A549 (cell line): ENCODE results near the gene CREG2. TPM values are rescaled to one million over a fixed set of nuclear protein-coding genes. Genes with fewer than 3 reads are reported as not detected.

ENCODE experiments used
- ATAC-seq, 2 experiments: fragments of 200-7000 bp in 1 of 2; fragments of >200 bp in 1 of 2; cut with Nextera tagmentation in 1 of 2; cut with Tn5 transposase in 1 of 2; 3 replicates each; pipeline versions ENCODE4 v1.8.0 to v1.9.1; 2018 to 2020; ENCODE audit warnings: mild to moderate bottlenecking in 1 of 2, moderate library complexity in 1 of 2
- CTCF ChIA-PET: fragments of 300-600 bp; sonication (Branson Sonifier 250); formaldehyde crosslinking; extraction: SDS; loops from one replicate; lab custom pipeline; 2021; ENCODE audit warnings: antibody characterized with exemption, inconsistent platforms; lab: Yijun Ruan, JAX
- POLR2A ChIA-PET: fragments of 350-600 bp; formaldehyde crosslinking; extraction: SDS; loops from one replicate; lab custom pipeline; 2021; ENCODE audit warnings: antibody characterized with exemption, inconsistent platforms; lab: Yijun Ruan, JAX
- DNase-seq, 2 experiments: peaks; one replicate each; pipeline versions ENCODE4 v3.0.0 to v3.0.0-alpha.2; 2011 to 2016; ENCODE audit warnings: low read depth in 1 of 2, low spot score in 1 of 2
- FAIRE-seq: peaks from 2 replicates; lab custom pipeline; 2011; peaks lifted over from hg19 to GRCh38; lab: Jason Lieb, UNC
- H3K27ac ChIP-seq, 2 experiments: fragments of >200 bp; sonication (Bioruptor Twin); formaldehyde crosslinking; 3 replicates each; pipeline ENCODE4 v1.5.1; 2016 to 2017
- H3K4me1 ChIP-seq: fragments of >200 bp; sonication (Bioruptor Twin); formaldehyde crosslinking; 3 replicates; pipeline ENCODE4 v1.6.1; 2016
- H3K4me2 ChIP-seq: fragments of >200 bp; sonication (Bioruptor Twin); formaldehyde crosslinking; 3 replicates; pipeline ENCODE4 v1.6.1; 2016
- H3K4me3 ChIP-seq: fragments of >200 bp; sonication (Bioruptor Twin); formaldehyde crosslinking; 3 replicates; pipeline ENCODE4 v1.5.1; 2016
- H3K9me3 ChIP-seq: fragments of >200 bp; sonication (Bioruptor Twin); formaldehyde crosslinking; 3 replicates; pipeline ENCODE4 v1.6.1; 2016
- BHLHE40 ChIP-seq: IDR thresholded peaks from 2 replicates; pipeline ENCODE4 v1.6.1; 2012; ENCODE audit warnings: low read depth, low read length, inconsistent platforms
- CBX8 ChIP-seq: fragments of 200-600 bp; sonication (generic); IDR thresholded peaks from 2 replicates; pipeline ENCODE4 v1.6.1; 2016
- CEBPB ChIP-seq, 2 experiments: fragments of >200 bp in 1 of 2; sonication (Bioruptor Twin) in 1 of 2; formaldehyde crosslinking in 1 of 2; IDR thresholded peaks; 2 replicates each; pipeline ENCODE4 v1.6.1; 2012 to 2016
- CHD2 ChIP-seq: fragments of 150-350 bp; IDR thresholded peaks from 2 replicates; pipeline ENCODE4 v1.6.1; 2014; ENCODE audit warnings: low read length; ENCODE audit not compliant: partially characterized antibody
- EHMT2 ChIP-seq: fragments of 200-600 bp; sonication (generic); IDR thresholded peaks from 2 replicates; pipeline ENCODE4 v1.6.1; 2016; ENCODE audit warnings: antibody characterized with exemption, low read depth, mild to moderate bottlenecking, moderate library complexity
- ESRRA ChIP-seq: fragments of 150-350 bp; IDR thresholded peaks from 2 replicates; pipeline ENCODE4 v1.6.1; 2014; ENCODE audit warnings: mild to moderate bottlenecking, low read length, borderline replicate concordance
- FOSL2 ChIP-seq, 2 experiments: fragments of 450-650 bp in 1 of 2; fragments of >200 bp in 1 of 2; sonication (Bioruptor Twin) in 1 of 2; formaldehyde crosslinking; IDR thresholded peaks; 2 replicates each; pipeline versions ENCODE4 v1.5.0 to v1.6.1; 2016 to 2020; ENCODE audit warnings: mild to moderate bottlenecking in 1 of 2, moderate library complexity in 1 of 2
- HOXB13 ChIP-seq: fragments of 250-450 bp; sonication (Bioruptor Pico); IDR thresholded peaks from 2 replicates; pipeline ENCODE4 v1.5.0; 2020; ENCODE audit warnings: low read depth, mild to moderate bottlenecking, moderate library complexity
- JUNB ChIP-seq: fragments of >200 bp; sonication (Bioruptor Twin); formaldehyde crosslinking; IDR thresholded peaks from 2 replicates; pipeline ENCODE4 v1.6.1; 2016
- KDM1A ChIP-seq: fragments of 200-600 bp; sonication (generic); IDR thresholded peaks from 2 replicates; pipeline ENCODE4 v1.6.1; 2016; ENCODE audit warnings: low read depth, mild to moderate bottlenecking
- MAFK ChIP-seq: fragments of 450-650 bp; IDR thresholded peaks from 2 replicates; pipeline ENCODE4 v1.6.1; 2014; ENCODE audit not compliant: partially characterized antibody
- MAZ ChIP-seq: fragments of 150-350 bp; IDR thresholded peaks from 2 replicates; pipeline ENCODE4 v1.6.1; 2014; ENCODE audit warnings: antibody characterized with exemption, low read depth, low read length, borderline replicate concordance
- MYC ChIP-seq: IDR thresholded peaks from 2 replicates; pipeline ENCODE4 v1.6.1; 2012; ENCODE audit warnings: mild to moderate bottlenecking, inconsistent platforms, low read length, improper control_type of control experiment, borderline replicate concordance
- POLR2A ChIP-seq: IDR thresholded peaks from 2 replicates; pipeline ENCODE4 v1.6.1; 2012; ENCODE audit warnings: mild to moderate bottlenecking, low read length
- RCOR1 ChIP-seq: fragments of 150-350 bp; IDR thresholded peaks from 2 replicates; pipeline ENCODE4 v1.6.1; 2014; ENCODE audit warnings: antibody characterized with exemption, low read length, low read depth
- RFX5 ChIP-seq: fragments of 450-650 bp; IDR thresholded peaks from 2 replicates; pipeline ENCODE4 v1.7.1; 2014; ENCODE audit warnings: antibody characterized with exemption, mild to moderate bottlenecking, moderate library complexity
- RNF2 ChIP-seq: fragments of 200-600 bp; sonication (generic); IDR thresholded peaks from 2 replicates; pipeline ENCODE4 v1.6.1; 2016; ENCODE audit warnings: low read depth, mild to moderate bottlenecking, antibody characterized with exemption, moderate library complexity, borderline replicate concordance
- SMC3 ChIP-seq: fragments of >200 bp; sonication (Bioruptor Twin); formaldehyde crosslinking; IDR thresholded peaks from 3 replicates; pipeline ENCODE4 v1.6.1; 2018; ENCODE audit warnings: inconsistent platforms
- SREBF2 ChIP-seq: fragments of 450-650 bp; IDR thresholded peaks from 2 replicates; pipeline ENCODE4 v1.6.1; 2014; ENCODE audit warnings: mild to moderate bottlenecking, moderate library complexity
- TFCP2L1 ChIP-seq: fragments of 250-450 bp; sonication (Bioruptor Pico); IDR thresholded peaks from 2 replicates; pipeline ENCODE4 v1.5.0; 2021; ENCODE audit warnings: mild to moderate bottlenecking
- ZSCAN20 ChIP-seq: fragments of 250-450 bp; sonication (Bioruptor Pico); IDR thresholded peaks from 2 replicates; pipeline ENCODE4 v1.8.0; 2022; ENCODE audit warnings: mild to moderate bottlenecking, moderate library complexity
- WGBS: methylation state at CpG from one replicate; pipeline ENCODE4 v1.1.6; 2017; ENCODE audit errors: missing lambda C conversion rate; 5-methylcytosine and 5-hydroxymethylcytosine counted together
- polyA plus RNA-seq, 4 experiments: library from polyadenylated mRNA; depleted of rRNA in 3 of 4; stranded (reverse); fragments of >200 nt; fragmentation: RNase III in 1 of 4; extraction: RNeasy Plus Mini Kit Qiagen cat#74134 plus additional on column Dnase treatment in 1 of 4; gene quantifications; 2 replicates in 3 of 4; 3 replicates in 1 of 4; pipeline ENCODE4 v1.2.3, GENCODE V29; 2011 to 2017
- TF ChIP-seq, protein P1 (sequence below): IDR thresholded peaks from 2 replicates; pipeline ENCODE4 v1.6.1; 2012
- TF ChIP-seq, protein P2 (sequence below): IDR thresholded peaks from 2 replicates; pipeline ENCODE4 v1.6.1; 2012
- TF ChIP-seq, protein P3 (sequence below): fragments of 450-650 bp; IDR thresholded peaks from 2 replicates; pipeline ENCODE4 v1.6.1; 2014; ENCODE audit warnings: antibody characterized with exemption
- TF ChIP-seq, protein P4 (sequence below): fragments of >200 bp; sonication (Bioruptor Twin); formaldehyde crosslinking; IDR thresholded peaks from 2 replicates; pipeline ENCODE4 v1.6.1; 2016
- TF ChIP-seq, protein P5 (sequence below): fragments of 250-450 bp; sonication (Bioruptor Pico); IDR thresholded peaks from 2 replicates; pipeline ENCODE4 v1.5.0; 2021; ENCODE audit warnings: mild to moderate bottlenecking, moderate library complexity, borderline replicate concordance
- TF ChIP-seq, protein P6 (sequence below): IDR thresholded peaks from 2 replicates; pipeline ENCODE4 v1.6.1; 2012; ENCODE audit warnings: low read depth, borderline replicate concordance

Gene CREG2
- polyA plus RNA-seq, 2 of the 4 experiments (the other 2 are of a cell fraction) = 1.5 to 1.6 TPM

DNA sequence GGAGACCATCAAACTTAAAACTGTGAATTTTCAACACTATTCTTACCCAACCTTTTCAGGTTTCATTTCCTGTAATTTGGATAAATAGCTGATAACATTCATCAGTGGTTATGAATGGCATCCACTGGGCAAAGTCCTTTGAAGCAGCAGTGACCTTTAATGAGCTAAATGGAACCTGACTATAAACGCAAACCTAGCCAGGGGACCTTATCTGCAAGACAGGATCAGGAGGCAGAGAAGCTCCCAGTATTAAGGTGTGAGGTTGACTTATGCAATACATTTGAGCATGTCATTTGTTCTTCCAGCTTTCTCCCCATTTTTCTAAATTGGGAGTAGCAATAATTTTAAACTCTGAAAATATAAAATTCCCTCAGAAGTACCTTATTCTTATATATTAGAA lies 38.4 kb downstream of the CREG2 start:
- FAIRE-seq (no peak), ATAC-seq (no peak), DNase-seq (no peak)
- ChIA-PET CTCF (interaction anchor here (0.9 to 3.4 kb wide), 4 partner anchors 14 to 482 kb away, joined by 3 to 35 read pairs (median 5); partner anchors contain the start of gene CREG2), POLR2A (interaction anchor here (0.6 kb wide), 1 partner anchor 40 kb away, joined by 3 read pairs; no protein-coding TSS in a partner anchor)
- no peak overlapping the region for H3K4me3 ChIP-seq
- 91% methylated on average over 1 of the region's 1 CpG for WGBS
- H3K4me1 ChIP-seq = no peaks in the 10 kb centered on the region
- no peaks in the 10 kb centered on the region for H3K9me3 ChIP-seq
- TF ChIP-seq KDM1A (no peak), POLR2A (no peak), CEBPB (IDR thresholded peaks at IDR 0.05) (no peak), CHD2 (no peak), EHMT2 (no peak)
- TF ChIP-seq, protein P1, sequence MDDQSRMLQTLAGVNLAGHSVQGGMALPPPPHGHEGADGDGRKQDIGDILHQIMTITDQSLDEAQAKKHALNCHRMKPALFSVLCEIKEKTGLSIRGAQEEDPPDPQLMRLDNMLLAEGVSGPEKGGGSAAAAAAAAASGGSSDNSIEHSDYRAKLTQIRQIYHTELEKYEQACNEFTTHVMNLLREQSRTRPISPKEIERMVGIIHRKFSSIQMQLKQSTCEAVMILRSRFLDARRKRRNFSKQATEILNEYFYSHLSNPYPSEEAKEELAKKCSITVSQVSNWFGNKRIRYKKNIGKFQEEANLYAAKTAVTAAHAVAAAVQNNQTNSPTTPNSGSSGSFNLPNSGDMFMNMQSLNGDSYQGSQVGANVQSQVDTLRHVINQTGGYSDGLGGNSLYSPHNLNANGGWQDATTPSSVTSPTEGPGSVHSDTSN = no peak
- H3K4me2 ChIP-seq = no peak overlapping the region
- no peak overlapping the region for H3K27ac ChIP-seq

DNA sequence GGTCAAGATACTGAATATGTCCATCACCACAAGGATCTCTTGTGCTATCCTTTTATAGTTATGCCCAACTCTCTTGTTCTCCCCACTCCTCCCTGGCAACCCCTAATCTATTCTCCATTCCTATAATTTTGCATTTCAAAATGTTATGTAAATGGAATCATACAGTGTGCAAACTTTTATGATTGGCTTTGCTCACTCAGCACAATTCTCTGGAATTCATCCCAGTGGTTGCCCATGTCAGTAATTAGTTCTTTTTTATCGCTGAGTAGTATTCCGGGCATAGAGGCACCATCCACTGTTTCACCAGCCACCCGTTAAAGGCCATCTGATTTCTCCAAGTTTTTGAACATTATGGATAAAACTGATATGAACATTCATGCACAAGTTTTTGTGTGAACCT lies 40.4 kb downstream of the CREG2 start:
- Histone ChIP-seq H3K27ac (no peak overlapping the region), H3K4me2 (no peak overlapping the region), H3K9me3 (no peaks in the 10 kb centered on the region), H3K4me3 (no peak overlapping the region), H3K4me1 (0 out of 3 replicates have a peak, but pooled peaks cover 1% of the 10 kb centered on the region)
- WGBS = 97% methylated on average over 3 of the region's 3 CpGs
- TF ChIP-seq HOXB13 (CRISPR knock-in tag) = no peak
- peak; percentile 34 for TF ChIP-seq MAFK
- FAIRE-seq (no peak), ATAC-seq (no peak), DNase-seq (no peak)
- ChIA-PET CTCF (interaction anchor here (1.9 kb wide), 1 partner anchor 40 kb away, joined by 5 read pairs; the partner anchor contains the start of gene CREG2), POLR2A (no interaction called here)

DNA sequence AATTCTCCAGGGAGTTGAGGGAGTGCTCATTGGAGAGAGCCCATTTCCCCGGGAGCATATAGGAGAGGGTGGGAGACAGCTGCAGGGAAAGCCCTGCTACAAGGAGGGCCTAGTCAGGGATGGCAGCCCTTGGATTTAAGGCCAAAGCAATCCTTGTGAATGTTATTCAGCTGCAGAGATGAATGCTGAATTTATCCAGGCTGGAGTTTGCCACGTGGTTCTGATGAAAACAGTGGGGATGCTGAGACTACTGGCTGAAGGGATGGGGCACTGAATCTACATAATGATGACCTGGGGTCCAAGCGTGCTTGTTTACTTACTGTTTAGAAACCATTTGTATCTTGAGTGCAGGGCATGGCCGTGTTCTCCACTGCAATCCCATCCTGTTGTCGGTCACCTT lies 43.2 kb downstream of the CREG2 start:
- no peak overlapping the region for H3K4me2 ChIP-seq
- no peak for TF ChIP-seq FOSL2 (IDR thresholded peaks at IDR 0.05)
- no peak for TF ChIP-seq FOSL2 (CRISPR knock-in tag; IDR thresholded peaks at IDR 0.05)
- no peak for TF ChIP-seq SREBF2
- no peak for TF ChIP-seq RCOR1
- no peak for TF ChIP-seq JUNB
- TF ChIP-seq CBX8 = no peak
- TF ChIP-seq MYC = no peak
- no peak for TF ChIP-seq SMC3
- TF ChIP-seq MAZ = no peak
- H3K4me3 ChIP-seq = no peak overlapping the region
- ChIA-PET CTCF (interaction anchor here (1.1 kb wide), 1 partner anchor 43 kb away, joined by 3 read pairs; the partner anchor contains the start of gene CREG2), POLR2A (no interaction called here)
- 70% methylated on average over 5 of the region's 5 CpGs for WGBS
- ATAC-seq (no peak), DNase-seq (no peak), FAIRE-seq (no peak)
- no peaks in the 10 kb centered on the region for H3K9me3 ChIP-seq
- H3K4me1 ChIP-seq = 0 out of 3 replicates have a peak, but pooled peaks cover 3% of the 10 kb centered on the region
- H3K27ac ChIP-seq = no peak overlapping the region

DNA sequence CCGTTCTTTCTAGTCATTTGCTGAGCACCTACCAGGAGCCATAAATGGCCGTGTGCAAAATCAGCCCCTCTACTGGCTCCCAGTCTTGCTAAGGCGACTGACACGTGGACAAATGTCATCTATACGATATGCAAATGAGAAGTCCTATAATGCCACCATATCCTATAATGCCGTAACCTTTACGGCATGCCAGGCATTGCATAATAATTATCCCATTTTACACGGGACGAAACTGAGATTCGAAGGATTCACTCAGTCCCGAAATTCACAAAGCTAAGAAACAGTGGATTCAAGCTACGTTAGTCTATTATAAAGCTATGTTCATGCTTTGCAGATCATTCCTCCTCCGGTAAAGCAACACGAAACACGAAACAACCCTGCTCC lies 44.7 kb downstream of the CREG2 start:
- Histone ChIP-seq H3K9me3 (no peaks in the 10 kb centered on the region), H3K4me2 (peak overlapping the region; percentile 48), H3K27ac (peak overlapping the region in 1 of 2 experiments; percentile 53; a peak in 1 of 6 replicates), H3K4me1 (0 out of 3 replicates have a peak, but pooled peaks cover 3% of the 10 kb centered on the region), H3K4me3 (no peak overlapping the region)
- 64% methylated on average over 15 of the region's 15 CpGs for WGBS
- POLR2A ChIA-PET = interaction anchor here (0.6 kb wide), 1 partner anchor 365 kb away, joined by 9 read pairs; no protein-coding TSS in a partner anchor
- FAIRE-seq (no peak), ATAC-seq (no peak), DNase-seq (no peak)
- CTCF ChIA-PET = interaction anchor here (0.6 to 4.6 kb wide), 59 partner anchors 9 to 1107 kb away, joined by 3 to 50 read pairs (median 4); partner anchors contain the start of gene CREG2
- TF ChIP-seq MYC (no peak), ZSCAN20 (CRISPR knock-in tag) (no peak), KDM1A (no peak), BHLHE40 (no peak), JUNB (no peak), RFX5 (no peak), ESRRA (no peak), EHMT2 (no peak), RNF2 (no peak), TFCP2L1 (no peak)
- TF ChIP-seq, protein P2, sequence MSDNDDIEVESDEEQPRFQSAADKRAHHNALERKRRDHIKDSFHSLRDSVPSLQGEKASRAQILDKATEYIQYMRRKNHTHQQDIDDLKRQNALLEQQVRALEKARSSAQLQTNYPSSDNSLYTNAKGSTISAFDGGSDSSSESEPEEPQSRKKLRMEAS = no peak
- TF ChIP-seq, protein P3, sequence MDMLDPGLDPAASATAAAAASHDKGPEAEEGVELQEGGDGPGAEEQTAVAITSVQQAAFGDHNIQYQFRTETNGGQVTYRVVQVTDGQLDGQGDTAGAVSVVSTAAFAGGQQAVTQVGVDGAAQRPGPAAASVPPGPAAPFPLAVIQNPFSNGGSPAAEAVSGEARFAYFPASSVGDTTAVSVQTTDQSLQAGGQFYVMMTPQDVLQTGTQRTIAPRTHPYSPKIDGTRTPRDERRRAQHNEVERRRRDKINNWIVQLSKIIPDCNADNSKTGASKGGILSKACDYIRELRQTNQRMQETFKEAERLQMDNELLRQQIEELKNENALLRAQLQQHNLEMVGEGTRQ = no peak
- TF ChIP-seq, protein P4, sequence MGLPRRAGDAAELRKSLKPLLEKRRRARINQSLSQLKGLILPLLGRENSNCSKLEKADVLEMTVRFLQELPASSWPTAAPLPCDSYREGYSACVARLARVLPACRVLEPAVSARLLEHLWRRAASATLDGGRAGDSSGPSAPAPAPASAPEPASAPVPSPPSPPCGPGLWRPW = no peak
- TF ChIP-seq, protein P5, sequence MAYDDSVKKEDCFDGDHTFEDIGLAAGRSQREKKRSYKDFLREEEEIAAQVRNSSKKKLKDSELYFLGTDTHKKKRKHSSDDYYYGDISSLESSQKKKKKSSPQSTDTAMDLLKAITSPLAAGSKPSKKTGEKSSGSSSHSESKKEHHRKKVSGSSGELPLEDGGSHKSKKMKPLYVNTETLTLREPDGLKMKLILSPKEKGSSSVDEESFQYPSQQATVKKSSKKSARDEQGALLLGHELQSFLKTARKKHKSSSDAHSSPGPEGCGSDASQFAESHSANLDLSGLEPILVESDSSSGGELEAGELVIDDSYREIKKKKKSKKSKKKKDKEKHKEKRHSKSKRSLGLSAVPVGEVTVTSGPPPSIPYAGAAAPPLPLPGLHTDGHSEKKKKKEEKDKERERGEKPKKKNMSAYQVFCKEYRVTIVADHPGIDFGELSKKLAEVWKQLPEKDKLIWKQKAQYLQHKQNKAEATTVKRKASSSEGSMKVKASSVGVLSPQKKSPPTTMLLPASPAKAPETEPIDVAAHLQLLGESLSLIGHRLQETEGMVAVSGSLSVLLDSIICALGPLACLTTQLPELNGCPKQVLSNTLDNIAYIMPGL (CRISPR knock-in tag) = no peak
- TF ChIP-seq, protein P6, sequence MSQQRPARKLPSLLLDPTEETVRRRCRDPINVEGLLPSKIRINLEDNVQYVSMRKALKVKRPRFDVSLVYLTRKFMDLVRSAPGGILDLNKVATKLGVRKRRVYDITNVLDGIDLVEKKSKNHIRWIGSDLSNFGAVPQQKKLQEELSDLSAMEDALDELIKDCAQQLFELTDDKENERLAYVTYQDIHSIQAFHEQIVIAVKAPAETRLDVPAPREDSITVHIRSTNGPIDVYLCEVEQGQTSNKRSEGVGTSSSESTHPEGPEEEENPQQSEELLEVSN = no peak
